PFSK-1 (cell line): Measurements from ENCODE around the gene FAM13A.

Experiments used
- FOXP2 ChIP-seq: optimal IDR thresholded peaks from 2 replicates; pipeline ENCODE3; 2011; ENCODE audit warnings: borderline replicate concordance, control low read depth, inconsistent platforms; ENCODE audit not compliant: insufficient read depth; ENCODE audit errors: extremely low read length, extremely low read depth
- POLR2AphosphoS5 ChIP-seq: IDR thresholded peaks from 2 replicates; pipeline ENCODE4 v1.6.1; 2012; ENCODE audit warnings: low read depth, mild to moderate bottlenecking, control low read depth, low read length, moderate library complexity
- SIN3A ChIP-seq: IDR thresholded peaks from 2 replicates; pipeline ENCODE4 v1.6.1; 2012; ENCODE audit warnings: mild to moderate bottlenecking, low read length, moderate library complexity, borderline replicate concordance; ENCODE audit not compliant: insufficient read depth
- TAF1 ChIP-seq: IDR thresholded peaks from 2 replicates; pipeline ENCODE4 v1.6.1; 2012; ENCODE audit warnings: low read length, control low read depth, borderline replicate concordance; ENCODE audit not compliant: insufficient read depth
- TF ChIP-seq, protein P1 (sequence below), 2 experiments: IDR thresholded peaks; 2 replicates each; pipeline versions ENCODE4 v1.6.1 to v1.8.0; 2011 to 2012; ENCODE audit warnings: low read depth in 2 of 2, low read length in 2 of 2, control low read depth in 1 of 2, inconsistent platforms in 1 of 2, mild to moderate bottlenecking in 1 of 2, moderate library complexity in 1 of 2; ENCODE audit not compliant: insufficient read depth in 1 of 2

DNA sequence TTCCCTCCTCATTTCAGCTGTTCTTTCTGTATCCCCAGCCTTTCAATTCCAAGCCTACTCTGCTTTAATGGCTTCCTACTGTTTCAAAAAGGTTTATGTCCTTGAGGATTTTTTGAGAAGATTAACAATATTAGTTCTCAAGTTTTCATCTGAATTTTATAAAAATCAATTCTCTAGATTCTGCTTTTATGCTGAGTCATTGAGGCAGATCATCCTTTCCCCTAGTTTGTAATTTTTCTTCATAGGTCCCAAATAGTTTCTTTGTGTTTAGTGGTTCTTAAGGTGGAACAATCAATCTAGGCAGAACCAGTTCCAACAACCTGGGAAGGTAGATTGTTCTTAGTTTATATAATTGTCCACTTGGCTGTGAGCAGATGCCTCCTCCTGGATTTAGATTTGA lies 259.3 kb downstream of the FAM13A start:
- TF ChIP-seq, protein P1, sequence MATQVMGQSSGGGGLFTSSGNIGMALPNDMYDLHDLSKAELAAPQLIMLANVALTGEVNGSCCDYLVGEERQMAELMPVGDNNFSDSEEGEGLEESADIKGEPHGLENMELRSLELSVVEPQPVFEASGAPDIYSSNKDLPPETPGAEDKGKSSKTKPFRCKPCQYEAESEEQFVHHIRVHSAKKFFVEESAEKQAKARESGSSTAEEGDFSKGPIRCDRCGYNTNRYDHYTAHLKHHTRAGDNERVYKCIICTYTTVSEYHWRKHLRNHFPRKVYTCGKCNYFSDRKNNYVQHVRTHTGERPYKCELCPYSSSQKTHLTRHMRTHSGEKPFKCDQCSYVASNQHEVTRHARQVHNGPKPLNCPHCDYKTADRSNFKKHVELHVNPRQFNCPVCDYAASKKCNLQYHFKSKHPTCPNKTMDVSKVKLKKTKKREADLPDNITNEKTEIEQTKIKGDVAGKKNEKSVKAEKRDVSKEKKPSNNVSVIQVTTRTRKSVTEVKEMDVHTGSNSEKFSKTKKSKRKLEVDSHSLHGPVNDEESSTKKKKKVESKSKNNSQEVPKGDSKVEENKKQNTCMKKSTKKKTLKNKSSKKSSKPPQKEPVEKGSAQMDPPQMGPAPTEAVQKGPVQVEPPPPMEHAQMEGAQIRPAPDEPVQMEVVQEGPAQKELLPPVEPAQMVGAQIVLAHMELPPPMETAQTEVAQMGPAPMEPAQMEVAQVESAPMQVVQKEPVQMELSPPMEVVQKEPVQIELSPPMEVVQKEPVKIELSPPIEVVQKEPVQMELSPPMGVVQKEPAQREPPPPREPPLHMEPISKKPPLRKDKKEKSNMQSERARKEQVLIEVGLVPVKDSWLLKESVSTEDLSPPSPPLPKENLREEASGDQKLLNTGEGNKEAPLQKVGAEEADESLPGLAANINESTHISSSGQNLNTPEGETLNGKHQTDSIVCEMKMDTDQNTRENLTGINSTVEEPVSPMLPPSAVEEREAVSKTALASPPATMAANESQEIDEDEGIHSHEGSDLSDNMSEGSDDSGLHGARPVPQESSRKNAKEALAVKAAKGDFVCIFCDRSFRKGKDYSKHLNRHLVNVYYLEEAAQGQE (IDR thresholded peaks at IDR 0.05; ENCODE audit: insufficient read depth in 1 of 2, low read depth in 2 of 2, low read length in 2 of 2) = no peak
- TF ChIP-seq POLR2AphosphoS5 = no peak
- TF ChIP-seq TAF1 = no peak
- no peak for TF ChIP-seq SIN3A
- no peak for TF ChIP-seq FOXP2
